ENCODE measurements around the gene HPCAL1. TPM values are rescaled to one million over a fixed set of nuclear protein-coding genes. Genes with fewer than 3 reads are reported as not detected.

Gene HPCAL1
- total and polyA plus RNA-seq, 2 experiments from 2014 or later = 58.9 to 65.4 TPM

- Histone ChIP-seq H3K4me3 (no peak overlapping the region), H3K36me3 (ENCODE audit: low read depth) (no peaks in the 10 kb centered on the region), H3K9me2 (ENCODE audit: insufficient read depth) (no peaks in the 10 kb centered on the region), H3K79me2 (ENCODE audit: insufficient read depth) (peaks cover 80% of the 10 kb centered on the region), H3K9me3 (ENCODE audit: low read depth) (no peaks in the 10 kb centered on the region), H3F3A (ENCODE audit: insufficient read depth) (peaks cover 14% of the 10 kb centered on the region), H3K27me3 (replicated peaks; ENCODE audit: insufficient read depth) (no peaks in the 10 kb centered on the region), H4K20me1 (ENCODE audit: insufficient read depth) (no peaks in the 10 kb centered on the region), H3K4me1 (ENCODE audit: insufficient read depth) (peaks cover 14% of the 10 kb centered on the region), H3K9ac (no peak overlapping the region), H3K27ac (no peak overlapping the region), H3K4me2 (ENCODE audit: unreplicated experiment) (no peak overlapping the region), H2AFZ (no peak overlapping the region)
- TF ChIP-seq EZH2phosphoT487 (IDR thresholded peaks at IDR 0.05; ENCODE audit: insufficient read depth, low read depth) = no peak
- in situ Hi-C loops (cut with MboI) = no loop called here
- no peak for DNase-seq
- 93 to 98% methylated on average over 12 to 13 of the region's 13 CpGs for WGBS, 2 experiments (ENCODE audit: low coverage in 1 of 2, low lambda C conversion rate in 2 of 2, missing lambda C conversion rate in 2 of 2)
Observed at GRCh38 chr2:10318345-10318744, 15.6 kb downstream of the HPCAL1 start.

DNA sequence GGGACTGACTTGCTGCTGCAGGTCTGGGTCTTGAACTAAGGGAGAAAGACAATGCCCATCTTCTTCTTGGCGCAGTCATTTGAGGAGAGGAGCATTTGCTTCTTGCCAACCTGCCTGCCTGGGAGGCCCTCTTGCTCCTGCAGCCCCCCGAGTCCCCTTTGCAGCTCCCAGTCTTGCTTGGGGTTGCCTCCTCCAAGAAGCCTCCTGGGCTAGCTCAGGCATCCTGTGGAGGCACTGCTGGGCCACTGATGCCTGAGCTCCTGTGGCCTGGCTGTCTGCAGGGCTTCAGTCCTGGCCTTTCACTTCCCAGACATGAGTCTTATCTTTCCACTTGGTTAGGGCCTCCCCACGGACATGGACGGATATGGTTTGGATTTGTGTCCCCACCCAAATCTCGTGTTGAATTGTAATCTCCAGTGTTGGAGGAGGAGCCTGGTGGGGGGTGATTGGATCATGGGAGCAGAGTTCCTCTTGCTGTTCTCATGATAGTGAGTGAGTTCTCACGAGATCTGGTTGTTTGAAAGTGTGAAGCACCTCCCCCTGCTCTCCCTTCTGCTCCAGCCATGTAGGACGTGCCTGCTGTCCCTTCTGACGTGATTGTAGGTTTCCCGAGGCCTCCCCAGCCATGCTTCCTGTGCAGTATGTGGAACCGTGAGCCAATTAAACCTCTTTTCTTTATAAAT lies 17.3 kb downstream of the HPCAL1 start:
- no peaks in the 10 kb centered on the region for H3K9me3 ChIP-seq (ENCODE audit: low read depth)
- no peaks in the 10 kb centered on the region for H3K27me3 ChIP-seq (replicated peaks; ENCODE audit: insufficient read depth)
- peaks cover 14% of the 10 kb centered on the region for H3F3A ChIP-seq (ENCODE audit: insufficient read depth)
- no peak for DNase-seq
- peaks cover 75% of the 10 kb centered on the region for H3K79me2 ChIP-seq (ENCODE audit: insufficient read depth)
- no peaks in the 10 kb centered on the region for H4K20me1 ChIP-seq (ENCODE audit: insufficient read depth)
- 78 to 84% methylated on average over 10 of the region's 10 CpGs for WGBS, 2 experiments (ENCODE audit: low coverage in 1 of 2, low lambda C conversion rate in 2 of 2, missing lambda C conversion rate in 2 of 2)
- in situ Hi-C loops (cut with MboI) = no loop called here
- peaks cover 14% of the 10 kb centered on the region for H3K4me1 ChIP-seq (ENCODE audit: insufficient read depth)
- H3K36me3 ChIP-seq (ENCODE audit: low read depth) = no peaks in the 10 kb centered on the region
- no peak overlapping the region for H3K4me3 ChIP-seq
- no peaks in the 10 kb centered on the region for H3K9me2 ChIP-seq (ENCODE audit: insufficient read depth)
- no peak overlapping the region for H3K9ac ChIP-seq
- TF ChIP-seq EZH2phosphoT487 (IDR thresholded peaks at IDR 0.05; ENCODE audit: insufficient read depth, low read depth) (no peak), EZH2 (IDR thresholded peaks at IDR 0.05; ENCODE audit: insufficient read depth, poor library complexity, severe bottlenecking) (no peak)
- H3K4me2 ChIP-seq (ENCODE audit: unreplicated experiment) = no peak overlapping the region
- H2AFZ ChIP-seq = no peak overlapping the region
- no peak overlapping the region for H3K27ac ChIP-seq

DNA sequence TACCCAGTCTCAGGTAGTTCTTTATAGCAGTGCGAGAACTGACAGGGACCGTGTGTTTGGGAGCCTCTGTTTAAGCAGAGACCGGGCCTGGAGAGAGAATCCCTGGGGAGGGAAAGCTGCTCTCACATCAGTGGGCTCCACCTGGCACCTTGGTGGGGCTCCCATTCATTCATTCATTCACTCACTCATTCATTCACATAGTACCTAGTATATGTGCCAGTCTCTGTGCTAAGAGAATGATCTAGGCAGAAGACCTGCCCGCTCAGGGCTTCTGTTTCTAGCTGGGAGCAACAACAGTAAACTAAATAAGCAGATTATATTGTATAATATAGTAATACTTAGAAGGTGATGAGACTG lies 17.8 kb downstream of the HPCAL1 start:
- Histone ChIP-seq H2AFZ (no peak overlapping the region), H3F3A (ENCODE audit: insufficient read depth) (peaks cover 14% of the 10 kb centered on the region), H3K9me3 (ENCODE audit: low read depth) (no peaks in the 10 kb centered on the region), H3K36me3 (ENCODE audit: low read depth) (no peaks in the 10 kb centered on the region), H4K20me1 (ENCODE audit: insufficient read depth) (no peaks in the 10 kb centered on the region), H3K4me1 (ENCODE audit: insufficient read depth) (peaks cover 14% of the 10 kb centered on the region), H3K4me2 (ENCODE audit: unreplicated experiment) (no peak overlapping the region), H3K9me2 (ENCODE audit: insufficient read depth) (no peaks in the 10 kb centered on the region), H3K9ac (no peak overlapping the region), H3K27me3 (replicated peaks; ENCODE audit: insufficient read depth) (no peaks in the 10 kb centered on the region), H3K4me3 (no peak overlapping the region), H3K27ac (no peak overlapping the region), H3K79me2 (ENCODE audit: insufficient read depth) (peaks cover 70% of the 10 kb centered on the region)
- in situ Hi-C loops (cut with MboI) = no loop called here
- DNase-seq = no peak
- WGBS, 2 experiments (ENCODE audit: low coverage in 1 of 2, low lambda C conversion rate in 2 of 2, missing lambda C conversion rate in 2 of 2) = 97 to 98% methylated on average over 4 of the region's 4 CpGs
- TF ChIP-seq EZH2 (IDR thresholded peaks at IDR 0.05; ENCODE audit: insufficient read depth, poor library complexity, severe bottlenecking) = no peak
- TF ChIP-seq EZH2phosphoT487 (IDR thresholded peaks at IDR 0.05; ENCODE audit: insufficient read depth, low read depth) = no peak

DNA sequence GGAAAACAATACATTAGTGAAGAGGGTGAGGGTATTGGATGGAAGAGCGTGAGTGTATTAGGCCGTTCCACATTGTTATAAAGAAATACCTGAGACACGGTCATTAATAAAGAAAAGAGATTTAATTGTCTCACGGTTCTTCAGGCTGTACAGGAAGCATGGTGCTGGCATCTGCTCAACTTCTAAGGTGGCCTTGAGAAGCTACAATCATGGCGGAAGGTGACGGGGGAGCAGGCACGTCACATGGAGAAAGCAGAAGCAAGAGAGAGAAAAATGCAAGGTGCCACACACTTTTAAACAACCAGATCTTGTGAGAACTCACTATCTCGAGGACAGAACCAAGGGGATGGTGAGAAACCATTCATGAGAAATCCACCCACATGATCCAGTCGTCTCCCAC lies 18.2 kb downstream of the HPCAL1 start:
- no peaks in the 10 kb centered on the region for H3K27me3 ChIP-seq (replicated peaks; ENCODE audit: insufficient read depth)
- H3K36me3 ChIP-seq (ENCODE audit: low read depth) = no peaks in the 10 kb centered on the region
- H3K9ac ChIP-seq = no peak overlapping the region
- peaks cover 13% of the 10 kb centered on the region for H3K4me1 ChIP-seq (ENCODE audit: insufficient read depth)
- H3K9me3 ChIP-seq (ENCODE audit: low read depth) = no peaks in the 10 kb centered on the region
- TF ChIP-seq EZH2 (IDR thresholded peaks at IDR 0.05; ENCODE audit: insufficient read depth, poor library complexity, severe bottlenecking) (no peak), EZH2phosphoT487 (IDR thresholded peaks at IDR 0.05; ENCODE audit: insufficient read depth, low read depth) (no peak)
- 93 to 95% methylated on average over 9 of the region's 9 CpGs for WGBS, 2 experiments (ENCODE audit: low coverage in 1 of 2, low lambda C conversion rate in 2 of 2, missing lambda C conversion rate in 2 of 2)
- H3K79me2 ChIP-seq (ENCODE audit: insufficient read depth) = peaks cover 66% of the 10 kb centered on the region
- no peak overlapping the region for H2AFZ ChIP-seq
- no peaks in the 10 kb centered on the region for H4K20me1 ChIP-seq (ENCODE audit: insufficient read depth)
- no peak overlapping the region for H3K27ac ChIP-seq
- no peak for DNase-seq
- no peaks in the 10 kb centered on the region for H3K9me2 ChIP-seq (ENCODE audit: insufficient read depth)
- H3F3A ChIP-seq (ENCODE audit: insufficient read depth) = peaks cover 13% of the 10 kb centered on the region
- H3K4me3 ChIP-seq = no peak overlapping the region
- in situ Hi-C loops (cut with MboI) = no loop called here
- no peak overlapping the region for H3K4me2 ChIP-seq (ENCODE audit: unreplicated experiment)

DNA sequence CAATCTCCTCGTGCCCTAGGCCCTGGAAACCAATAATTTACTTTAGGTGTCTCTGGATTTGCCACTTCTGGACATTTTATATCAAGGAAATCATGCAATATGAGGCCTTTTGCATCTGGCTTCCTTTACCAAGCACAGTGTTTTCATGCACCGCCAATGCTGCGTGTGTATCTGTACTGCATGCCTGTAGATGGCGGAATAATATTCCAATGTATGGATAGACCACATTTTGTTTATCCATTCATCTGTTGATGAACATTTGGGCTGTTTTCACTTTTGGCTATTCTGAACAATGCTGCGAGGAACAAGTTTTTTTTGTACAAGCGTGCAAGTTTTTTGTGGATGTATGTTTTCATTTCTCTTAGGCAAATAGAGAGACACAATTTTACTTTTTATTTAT lies 18.9 kb downstream of the HPCAL1 start:
- TF ChIP-seq EZH2phosphoT487 (IDR thresholded peaks at IDR 0.05; ENCODE audit: insufficient read depth, low read depth) (no peak), EZH2 (IDR thresholded peaks at IDR 0.05; ENCODE audit: insufficient read depth, poor library complexity, severe bottlenecking) (no peak)
- Histone ChIP-seq H3K36me3 (ENCODE audit: low read depth) (no peaks in the 10 kb centered on the region), H3K27me3 (replicated peaks; ENCODE audit: insufficient read depth) (no peaks in the 10 kb centered on the region), H3K4me3 (no peak overlapping the region), H3K4me1 (ENCODE audit: insufficient read depth) (peaks cover 6% of the 10 kb centered on the region), H2AFZ (no peak overlapping the region), H3K9ac (no peak overlapping the region), H4K20me1 (ENCODE audit: insufficient read depth) (no peaks in the 10 kb centered on the region), H3K27ac (no peak overlapping the region), H3K9me3 (ENCODE audit: low read depth) (no peaks in the 10 kb centered on the region), H3K4me2 (ENCODE audit: unreplicated experiment) (no peak overlapping the region), H3K79me2 (ENCODE audit: insufficient read depth) (peaks cover 63% of the 10 kb centered on the region), H3F3A (ENCODE audit: insufficient read depth) (peaks cover 6% of the 10 kb centered on the region), H3K9me2 (ENCODE audit: insufficient read depth) (no peaks in the 10 kb centered on the region)
- WGBS, 2 experiments (ENCODE audit: low coverage in 1 of 2, low lambda C conversion rate in 2 of 2, missing lambda C conversion rate in 2 of 2) = 99 to 100% methylated on average over 6 of the region's 6 CpGs
- DNase-seq = no peak
- in situ Hi-C loops (cut with MboI) = no loop called here
